NOMO-1 treated with DMSO at 0.1 percent for 48 hours (cell line): ENCODE data around the gene FOSB.
"Not testable (repeated sequence)": the region's sequence is repeated elsewhere in the genome, so short reads cannot be mapped to it uniquely, and the experiment has no call there.

Experiments
- DNase-seq: peaks from one replicate; lab custom pipeline; 2025; ENCODE audit not compliant: unreplicated experiment; lab: John Stamatoyannopoulos, UW

The FOSB gene

GRCh38 chr19:45467456-45468158, at the start of gene FOSB:
Gene FOSB (plus strand): TSS chr19:45467996. CDS start chr19:45468587, 591 bp downstream.
- peak; percentile 88 for DNase-seq

GRCh38 chr19:45418802-45419201, 49.0 kb upstream of the FOSB start:
- DNase-seq, result peak; percentile 31

DNA sequence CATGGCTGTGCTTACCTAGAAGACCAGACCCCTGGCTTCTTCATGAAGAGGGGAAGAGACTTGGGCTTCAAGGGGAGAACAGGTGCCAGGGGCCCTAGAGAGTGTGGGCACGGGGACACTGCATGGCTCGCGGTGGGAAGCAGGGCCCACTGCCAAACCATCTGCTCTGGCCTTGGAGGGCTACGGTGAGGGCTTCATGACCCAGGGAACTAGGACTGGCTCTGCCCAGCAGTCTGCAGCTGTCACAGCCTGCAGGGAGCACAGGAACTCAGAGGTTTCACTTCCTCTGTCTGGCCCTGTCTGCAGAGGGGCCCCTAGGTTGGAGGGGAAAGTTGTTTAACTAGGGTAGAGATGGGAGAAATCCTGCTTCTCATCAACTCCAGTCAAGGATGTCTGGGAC, 48.4 kb upstream of the FOSB start:
- DNase-seq, result peak; percentile 91

DNA sequence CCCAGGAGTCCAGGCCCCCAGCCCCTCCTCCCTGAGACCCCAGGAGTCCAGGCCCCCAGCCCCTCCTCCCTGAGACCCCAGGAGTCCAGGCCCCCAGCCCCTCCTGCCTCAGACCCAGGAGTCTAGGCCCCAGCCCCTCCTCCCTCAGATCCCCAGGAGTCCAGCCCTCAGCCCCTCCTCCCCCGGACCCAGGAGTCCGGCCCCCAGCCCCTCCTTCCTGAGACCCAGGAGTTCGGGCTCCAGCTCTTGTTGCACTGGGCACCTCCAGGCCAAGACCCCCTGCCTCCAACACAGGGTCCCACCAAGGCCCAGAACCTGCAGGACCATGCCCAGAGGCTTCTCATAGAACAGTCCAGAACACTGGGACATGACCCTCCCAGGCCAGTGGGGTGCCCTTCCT, 47.9 kb upstream of the FOSB start:
- no peak for DNase-seq

DNA sequence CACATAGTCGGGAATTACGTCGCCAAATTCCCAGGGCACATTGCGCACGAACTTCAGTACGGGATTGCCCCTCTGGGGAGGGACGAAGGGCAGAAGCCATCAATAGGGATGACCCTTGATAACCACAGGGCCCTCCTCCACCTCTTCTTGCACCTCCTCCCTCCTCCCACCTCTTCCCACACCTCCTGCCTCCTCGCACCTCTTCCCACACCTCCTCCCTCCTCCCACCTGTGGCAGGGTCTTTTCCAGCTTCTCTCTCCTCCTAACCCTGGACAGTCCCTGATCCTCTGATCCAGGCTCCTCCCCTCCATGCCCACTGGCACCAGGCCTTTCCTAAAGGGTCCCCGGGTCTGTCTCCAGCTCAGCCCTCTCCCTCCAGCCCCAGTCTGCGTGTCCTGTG, 47.4 kb upstream of the FOSB start:
- DNase-seq, result no peak

DNA sequence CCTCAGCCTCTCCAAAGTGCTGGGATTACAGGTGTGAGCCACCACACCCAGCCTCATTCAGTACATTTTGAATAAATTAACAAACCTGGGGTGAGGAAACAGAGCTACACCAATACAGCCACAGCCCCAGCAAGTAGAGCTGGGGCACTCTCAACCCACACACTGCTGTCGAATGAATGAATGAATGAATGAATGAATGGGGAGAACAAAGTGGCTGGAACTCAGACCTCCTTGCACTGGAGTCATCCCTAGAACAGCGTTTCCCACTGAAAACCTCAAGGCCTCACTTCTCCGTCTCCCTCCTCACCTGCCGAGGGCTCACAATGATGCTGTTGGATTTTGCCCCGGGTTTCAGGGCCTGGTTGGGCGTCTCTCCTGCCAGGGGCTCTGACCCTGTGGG, 46.9 kb upstream of the FOSB start:
- no peak for DNase-seq

- DNase-seq, result no peak
These were observed 45.8 kb upstream of the FOSB start for GRCh38 chr19:45421947-45422498.

DNA sequence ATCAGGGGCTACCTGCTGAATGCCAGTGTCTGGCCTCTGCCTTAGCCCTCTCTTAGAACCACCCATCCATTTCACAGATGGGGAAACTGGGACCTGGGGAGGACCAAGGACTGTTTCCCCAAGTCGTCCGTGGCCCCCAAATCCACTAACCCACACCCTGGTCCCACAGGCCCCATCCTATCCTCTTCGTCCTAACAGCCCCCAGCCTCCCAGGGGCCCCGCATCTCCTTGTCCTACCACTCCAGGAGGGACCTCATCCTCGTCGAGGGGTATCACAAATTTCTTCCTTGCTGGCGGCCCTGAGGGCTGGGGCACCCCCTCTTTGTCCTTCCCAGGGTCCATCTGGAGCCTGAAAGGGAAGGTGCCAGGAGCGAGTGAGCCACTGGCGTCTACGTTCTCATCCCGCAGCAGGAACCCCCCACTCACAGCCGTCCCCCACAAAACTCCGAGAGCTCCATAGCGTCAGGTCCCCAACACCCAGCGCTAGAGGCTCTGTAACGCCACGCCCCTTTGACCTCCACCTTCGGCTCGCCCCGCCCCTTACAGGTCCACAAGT, 44.7 kb upstream of the FOSB start:
- no peak for DNase-seq

GRCh38 chr19:45423589-45424190, 44.1 kb upstream of the FOSB start, which contains the start of gene ERCC1:
Gene ERCC1 (minus strand): TSS chr19:45423917. CDS start chr19:45423374, 543 bp downstream.
- DNase-seq, result peak; percentile 99

DNA sequence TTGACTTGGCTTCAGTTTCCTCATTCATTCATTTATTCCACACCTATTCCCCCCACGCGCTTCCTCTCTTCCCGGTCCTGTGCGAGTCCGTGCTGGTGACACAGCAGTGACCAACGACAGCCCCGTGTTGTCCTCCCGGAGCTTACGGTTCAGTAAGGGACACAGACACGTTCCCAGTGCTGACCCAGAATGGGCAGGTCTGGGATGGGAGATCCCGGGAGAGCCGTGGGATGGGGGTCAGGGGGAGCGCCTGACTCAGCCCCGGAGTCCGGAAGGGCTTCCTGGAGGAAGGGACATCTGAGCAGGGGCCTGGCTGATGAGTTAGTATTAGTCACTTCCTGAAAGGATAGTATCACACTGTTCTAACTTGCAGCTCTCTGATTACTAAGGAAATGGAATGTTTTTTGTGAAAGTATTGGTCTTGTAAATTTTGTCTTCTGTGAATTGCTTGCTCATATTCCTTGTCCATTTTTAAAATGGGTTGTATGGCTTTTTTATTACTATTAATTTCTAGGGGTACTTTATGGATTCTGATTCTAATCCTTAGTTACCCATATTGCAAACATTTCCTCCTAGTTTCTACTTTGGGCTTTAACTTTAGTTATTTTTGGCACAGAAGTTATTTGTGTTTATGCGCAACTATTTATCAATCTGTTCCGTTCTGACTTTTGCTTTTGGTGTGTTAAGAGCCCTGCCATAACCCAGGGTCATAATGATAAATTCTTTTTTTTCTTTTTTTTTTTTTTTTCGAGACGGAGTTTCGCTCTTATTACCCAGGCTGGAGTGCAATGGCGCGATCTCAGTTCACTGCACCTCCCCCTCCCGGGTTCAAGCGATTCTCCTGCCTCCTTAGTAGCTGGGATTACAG, 43.4 kb upstream of the FOSB start:
- DNase-seq, result peak; percentile 81

- DNase-seq, result no peak
These were observed 39.2 kb upstream of the FOSB start for GRCh38 chr19:45428384-45429231.

DNA sequence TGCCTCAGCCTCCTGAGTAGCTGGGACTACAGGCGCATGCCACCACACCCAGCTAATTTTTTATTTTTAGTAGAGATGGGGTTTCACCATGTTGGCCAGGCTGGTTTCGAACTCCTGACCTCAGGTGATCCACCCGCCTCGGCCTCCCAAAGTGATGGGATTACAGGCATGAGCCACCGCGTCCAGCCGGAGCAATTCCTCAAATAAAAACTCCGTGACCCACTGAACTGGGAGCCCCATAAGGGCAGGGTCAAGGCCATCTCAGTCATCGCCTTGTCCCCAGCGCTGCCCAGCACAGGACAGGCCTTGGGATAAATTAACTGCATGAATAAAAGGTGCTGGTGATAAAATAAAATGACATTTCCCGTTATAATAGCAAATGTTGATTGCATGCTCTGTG, 37.9 kb upstream of the FOSB start:
- not testable (repeated sequence) for DNase-seq

DNA sequence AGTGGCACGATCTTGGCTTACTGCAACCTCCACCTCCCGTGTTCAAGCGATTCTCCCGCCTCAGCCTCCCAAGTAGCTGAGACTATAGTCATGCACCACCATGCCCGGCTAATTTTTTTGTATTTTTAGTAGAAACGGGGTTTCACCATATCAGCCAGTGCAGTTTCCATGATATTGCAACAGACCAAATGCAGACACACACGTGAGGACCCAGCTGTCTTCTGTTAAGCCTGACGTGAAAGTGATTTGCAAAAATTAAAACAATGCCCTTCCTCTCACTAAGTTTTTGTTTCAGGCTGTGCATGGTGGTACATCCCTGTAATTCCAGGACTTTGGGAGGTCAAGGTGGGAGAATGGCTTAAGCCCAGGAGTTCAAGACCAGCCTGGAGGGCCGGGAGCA, 36.8 kb upstream of the FOSB start:
- DNase-seq, result peak; percentile 84

DNA sequence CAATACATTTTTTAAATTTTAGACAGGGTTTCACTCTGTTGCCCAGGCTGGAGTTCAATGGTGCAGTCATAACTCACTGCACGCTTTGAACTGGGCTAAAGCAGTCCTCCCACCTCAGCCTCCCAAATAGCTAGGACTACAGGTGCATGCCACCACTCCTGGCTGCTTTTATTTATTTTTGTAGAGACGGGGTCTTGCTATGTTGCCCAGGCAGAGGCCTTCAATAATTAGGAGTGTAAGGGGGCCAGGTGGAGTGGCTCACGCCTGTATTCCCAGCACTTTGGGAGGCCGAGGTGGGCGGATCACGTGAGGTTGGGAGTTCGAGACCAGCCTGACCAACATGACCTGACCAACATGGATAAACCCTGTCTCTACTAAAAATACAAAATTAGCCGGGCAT, 35.3 kb upstream of the FOSB start:
- DNase-seq, result not testable (repeated sequence)

- no peak for DNase-seq
These were observed 30.5 kb upstream of the FOSB start for GRCh38 chr19:45437328-45437727.

DNA sequence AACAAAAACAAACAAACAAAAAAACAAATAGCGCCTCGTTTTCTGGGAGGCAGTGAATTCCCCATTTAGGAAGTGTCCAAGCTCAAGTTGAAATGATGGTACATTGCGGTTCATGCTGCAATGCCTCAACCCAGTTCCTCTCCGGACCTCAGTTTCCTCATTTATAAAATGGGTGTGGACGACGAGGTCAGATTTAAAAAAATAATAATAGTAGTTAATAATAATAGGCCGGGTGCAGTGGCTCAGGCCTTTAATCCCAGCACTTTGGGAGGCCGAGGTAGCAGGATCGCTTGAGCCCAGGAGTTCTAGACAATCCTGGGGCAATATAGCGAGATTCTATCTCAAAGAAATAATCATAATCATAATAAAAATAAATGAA, 28.6 kb upstream of the FOSB start:
- no peak for DNase-seq

DNA sequence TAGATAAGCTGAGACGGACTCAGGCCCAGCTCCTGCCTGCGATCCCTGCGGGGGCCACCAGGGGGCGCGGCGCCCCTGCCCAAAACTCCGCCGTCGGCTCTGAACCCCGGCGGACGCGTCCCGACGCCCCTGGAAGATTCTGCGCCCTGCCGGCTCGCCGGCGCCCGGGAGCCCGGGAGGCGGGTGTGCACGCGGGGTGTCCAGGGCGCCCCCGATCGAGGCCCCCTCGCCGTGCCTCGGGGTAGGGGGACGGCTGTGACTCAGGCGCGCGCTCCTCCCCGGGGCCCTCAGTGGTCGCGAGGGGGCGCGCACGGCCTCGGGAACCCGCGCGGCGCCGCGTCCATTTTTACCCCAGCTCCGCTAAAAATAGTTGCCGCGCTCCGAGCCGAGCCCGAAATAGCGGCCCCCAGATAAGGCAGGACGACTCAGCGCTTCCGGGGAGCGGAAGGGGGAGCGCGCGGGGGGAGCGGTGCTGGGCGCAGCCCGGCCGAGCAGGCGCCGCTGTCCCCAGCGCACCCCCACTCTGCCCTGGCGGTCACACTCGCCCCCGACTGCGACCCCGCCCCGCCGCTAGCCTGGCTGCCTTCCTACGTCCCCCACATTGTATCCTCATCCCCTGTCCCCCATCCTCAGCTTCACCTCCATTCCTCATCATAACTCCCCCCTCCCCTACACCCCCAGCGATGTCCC, 28.1 kb upstream of the FOSB start:
- peak; percentile 64 for DNase-seq

DNA sequence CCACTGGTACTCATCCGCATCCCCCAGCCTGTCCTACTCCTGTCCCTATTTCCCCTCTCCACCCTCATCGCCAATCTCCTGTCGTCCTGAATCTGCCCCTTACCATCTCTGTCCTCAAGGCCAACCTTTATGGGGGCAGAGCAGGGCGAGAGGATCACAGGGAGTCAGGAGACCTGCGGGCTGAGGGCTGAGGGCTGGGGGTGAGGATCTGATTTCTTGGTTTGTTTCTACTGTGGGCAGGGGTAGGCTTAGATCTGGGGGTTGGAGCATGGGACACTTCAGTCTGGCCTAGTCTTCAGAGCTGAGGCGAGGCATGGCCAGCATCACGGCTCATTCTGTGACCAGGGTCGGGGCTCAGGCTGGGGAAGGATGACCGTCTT, 27.5 kb upstream of the FOSB start:
- DNase-seq, result no peak

DNA sequence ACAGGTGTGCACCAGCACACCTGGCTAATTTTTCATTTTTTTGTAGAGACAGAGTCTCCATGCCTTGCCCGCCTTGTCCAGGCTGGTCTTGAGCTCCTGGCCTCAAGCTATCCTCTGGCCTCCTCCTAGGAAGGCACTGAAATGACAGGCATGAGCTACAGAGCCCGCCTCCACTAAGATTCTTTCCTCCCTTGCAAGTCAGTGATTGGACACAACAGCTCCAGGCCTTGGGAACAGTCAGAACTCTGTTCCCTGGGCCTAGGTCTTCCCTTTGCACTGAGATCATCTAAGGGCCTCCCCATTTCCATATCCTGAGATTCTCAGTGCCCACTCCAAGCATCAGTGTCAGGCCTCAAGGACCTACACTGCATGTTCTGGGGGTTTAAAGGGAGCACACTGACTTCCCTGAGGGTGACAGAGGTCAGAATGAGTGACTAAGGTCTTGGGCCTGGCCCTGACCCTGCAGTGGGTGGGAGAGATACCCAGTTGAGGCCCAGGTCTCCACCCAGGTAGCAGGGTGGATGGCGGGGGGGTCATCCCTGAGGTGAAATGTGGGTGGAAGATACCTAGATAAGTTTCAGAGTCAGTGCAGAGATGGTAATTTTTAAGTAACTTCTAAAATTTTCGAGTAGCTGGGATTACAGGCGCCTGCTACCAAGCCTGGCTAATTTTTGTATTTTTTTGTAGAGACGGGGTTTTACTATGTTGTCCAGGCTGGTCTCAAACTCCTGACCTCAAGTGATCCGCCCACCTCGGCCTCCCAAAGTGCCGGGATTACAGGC, 26.7 kb upstream of the FOSB start:
- DNase-seq, result no peak
